K562 (cell line): ENCODE measurements around the gene KRTAP5-1. TPM values are rescaled to one million over a fixed set of nuclear protein-coding genes. Genes with fewer than 3 reads are reported as not detected.

Experiments
- ATAC-seq: fragments of 200-7000 bp; cut with Tn5 transposase; 3 replicates; pipeline ENCODE4 v1.9.1; 2020; ENCODE audit warnings: moderate library complexity
- BruUV-seq: library from RNA; stranded (reverse); fragments of 400-500 nt; replicated peaks from 2 replicates; lab custom pipeline; 2021; lab: Mats Ljungman, UMichigan
- CTCF ChIA-PET: fragments of 300-600 bp; formaldehyde crosslinking; extraction: SDS; loops from one replicate; lab custom pipeline; 2021; ENCODE audit warnings: low intra/inter-chr PET ratio; lab: Yijun Ruan, JAX
- POLR2A ChIA-PET: fragments of 300-600, 350-650 bp; sonication (Branson Sonifier 250); formaldehyde crosslinking; extraction: SDS; loops from one replicate; lab custom pipeline; 2021; ENCODE audit warnings: antibody characterized with exemption, inconsistent platforms; lab: Yijun Ruan, JAX
- DNase-seq, 4 experiments: peaks; one replicate each; pipeline versions ENCODE4 v3.0.0 to v3.0.0-alpha.2; 2011 to 2018; ENCODE audit warnings: low spot score in 3 of 4, mixed read lengths in 3 of 4; ENCODE audit errors: extremely low read depth in 1 of 4
- FAIRE-seq: peaks from 2 replicates; lab custom pipeline; 2011; peaks lifted over from hg19 to GRCh38; lab: Jason Lieb, UNC
- H2AFZ ChIP-seq: 2 replicates; pipeline ENCODE4 v1.6.0; 2011; ENCODE audit warnings: low read depth, low read length, control low read depth, inconsistent platforms
- H3K27ac ChIP-seq: fragments of 200-600 bp; 3 replicates; pipeline ENCODE4 v1.8.0; 2011; ENCODE audit warnings: low read depth, mild to moderate bottlenecking, control low read depth, inconsistent platforms, low read length, moderate library complexity, mixed read lengths; ENCODE audit errors: extremely low read depth
- H3K27me3 ChIP-seq, 2 experiments: fragments of 300-600 bp in 1 of 2; 2 replicates in 1 of 2; 3 replicates in 1 of 2; pipeline versions ENCODE4 v1.6.0 to v1.8.0; 2011; ENCODE audit warnings: inconsistent platforms in 2 of 2, low read length in 2 of 2, mild to moderate bottlenecking in 1 of 2, mixed read lengths in 1 of 2, moderate library complexity in 1 of 2; ENCODE audit not compliant: control insufficient read depth in 2 of 2, insufficient read depth in 2 of 2
- H3K36me3 ChIP-seq: fragments of 300-600 bp; 3 replicates; pipeline ENCODE4 v1.8.0; 2011; ENCODE audit warnings: mild to moderate bottlenecking, low read length, inconsistent platforms; ENCODE audit not compliant: control insufficient read depth, insufficient read depth
- H3K4me1 ChIP-seq, 2 experiments: fragments of 200-600 bp in 1 of 2; replicated peaks in 1 of 2; 2 replicates in 1 of 2; 3 replicates in 1 of 2; pipeline versions ENCODE4 v1.5.1 to v1.8.0; 2011; ENCODE audit warnings: inconsistent platforms in 2 of 2, low read length in 2 of 2, mild to moderate bottlenecking in 1 of 2, mixed read lengths in 1 of 2, moderate library complexity in 1 of 2; ENCODE audit not compliant: control insufficient read depth in 2 of 2, insufficient read depth in 2 of 2
- H3K4me2 ChIP-seq: 2 replicates; pipeline ENCODE4 v1.6.1; 2011; ENCODE audit warnings: low read length, control low read depth, inconsistent platforms, mixed read lengths; ENCODE audit not compliant: insufficient read depth
- H3K4me3 ChIP-seq: fragments of 200-600 bp; sonication (generic), shearing (Covaris generic); 2 replicates; pipeline ENCODE4 v1.5.1; 2016; ENCODE audit warnings: control low read depth, inconsistent platforms
- H3K79me2 ChIP-seq: fragments of 200-600 bp; 3 replicates; pipeline ENCODE4 v1.8.0; 2011; ENCODE audit warnings: low read length, inconsistent platforms; ENCODE audit not compliant: control insufficient read depth, insufficient read depth
- H3K9ac ChIP-seq, 2 experiments: 2 replicates each; pipeline versions ENCODE4 v1.6.0 to v1.6.1; 2011; ENCODE audit warnings: low read depth in 2 of 2, low read length in 2 of 2, control low read depth in 1 of 2, inconsistent platforms in 1 of 2, mild to moderate bottlenecking in 1 of 2, mixed read lengths in 1 of 2; ENCODE audit not compliant: insufficient read depth in 1 of 2
- H3K9me1 ChIP-seq: one replicate; pipeline ENCODE4 v1.6.0; 2011; ENCODE audit warnings: inconsistent platforms, mild to moderate bottlenecking, low read length, moderate library complexity; ENCODE audit not compliant: control insufficient read depth, insufficient read depth
- H3K9me3 ChIP-seq: replicated peaks from 2 replicates; pipeline ENCODE4 v1.5.1; 2011; ENCODE audit warnings: low read depth, low read length, inconsistent platforms; ENCODE audit not compliant: control insufficient read depth, insufficient read depth
- H4K20me1 ChIP-seq: replicated peaks from 2 replicates; pipeline ENCODE4 v1.6.1; 2011; ENCODE audit warnings: low read length, inconsistent platforms, mixed read lengths; ENCODE audit not compliant: control insufficient read depth, insufficient read depth
- ATF2 ChIP-seq: sonication (generic); formaldehyde crosslinking; IDR thresholded peaks from 2 replicates; pipeline ENCODE4 v1.8.1; 2022; ENCODE audit warnings: missing genetic modification reagents
- JUNB ChIP-seq: fragments of 450-650 bp; formaldehyde crosslinking; conservative IDR thresholded peaks from 2 replicates; pipeline ENCODE4 v1.4.0; 2020; ENCODE audit warnings: mild to moderate bottlenecking
- L3MBTL2 ChIP-seq: fragments of 450-650 bp; IDR thresholded peaks from 2 replicates; pipeline ENCODE4 v1.6.1; 2016; ENCODE audit warnings: mild to moderate bottlenecking, moderate library complexity
- MBD1 ChIP-seq: fragments of 250-450 bp; sonication (Bioruptor Pico); IDR thresholded peaks from 2 replicates; pipeline ENCODE4 v1.8.0; 2022; ENCODE audit warnings: inconsistent platforms
- SIX5 ChIP-seq, 2 experiments: IDR thresholded peaks; 2 replicates each; pipeline ENCODE4 v1.6.1; 2011; ENCODE audit warnings: low read length in 2 of 2, borderline replicate concordance in 1 of 2, low read depth in 1 of 2, mild to moderate bottlenecking in 1 of 2, moderate library complexity in 1 of 2; ENCODE audit not compliant: insufficient read depth in 1 of 2
- ZNF124 ChIP-seq: sonication (generic); formaldehyde crosslinking; IDR thresholded peaks from 2 replicates; pipeline ENCODE4 v1.8.1; 2022; ENCODE audit warnings: missing genetic modification reagents
- ZNF253 ChIP-seq: fragments of 250-450 bp; sonication (Bioruptor Pico); conservative IDR thresholded peaks from 2 replicates; pipeline ENCODE4 v1.6.1; 2021; ENCODE audit warnings: mild to moderate bottlenecking
- WGBS: fragments of 100-300 bp; shearing (Covaris generic); methylation state at CpG from one replicate; pipeline ENCODE4 v1.1.6; 2016; ENCODE audit warnings: low coverage, mixed read lengths; ENCODE audit not compliant: insufficient coverage; ENCODE audit errors: missing lambda C conversion rate; 5-methylcytosine and 5-hydroxymethylcytosine counted together
- in situ Hi-C: fragments of 300-500 bp; cut with MboI; formaldehyde crosslinking; loops from 4 replicates; pipeline ENCODE4 v1.15.0; 2018; ENCODE audit warnings: inconsistent platforms, mixed read lengths
- intact Hi-C: fragments of 100-400 bp; cut with micrococcal nuclease; formaldehyde crosslinking; loops from 2 replicates; pipeline ENCODE4 v1.14.2; 2022
- polyA plus RNA-seq, 8 experiments: library from polyadenylated mRNA; depleted of rRNA in 4 of 8; stranded (reverse) in 5 of 8; unstranded in 3 of 8; fragments of >200 nt; fragmentation: Nextera tagmentation in 2 of 8; fragmentation: Illumina TruSeq in 1 of 8; extraction: Ambion mirVana in 2 of 8; extraction: Trizol in 1 of 8; gene quantifications; 2 replicates each; pipeline versions ENCODE4 v1.2.1 to v1.2.3, GENCODE V29; 2011 to 2014; ENCODE audit warnings: inconsistent platforms in 1 of 8, missing spikeins in 1 of 8
- total RNA-seq, 7 experiments: library from RNA; depleted of rRNA in 6 of 7; stranded (reverse); fragments of >200 nt in 6 of 7; fragmentation: Illumina TruSeq in 2 of 7; extraction: Trizol in 2 of 7; gene quantifications; 2 replicates each; pipeline versions ENCODE4 v1.2.1 to v1.2.3, GENCODE V29; 2011 to 2021; ENCODE audit warnings: low replicate concordance in 1 of 7

Gene KRTAP5-1
- total and polyA plus RNA-seq, 9 of the 15 experiments (the other 6 are each of a cell fraction or from before 2014, with no cell fraction given): not detected

GRCh38 chr11:1565904-1566247 lies 19.2 kb downstream of the KRTAP5-1 start:
- Histone ChIP-seq H3K4me3 (no peak overlapping the region), H4K20me1 (peaks cover 64% of the 10 kb centered on the region), H3K9me1 (peaks cover 3% of the 10 kb centered on the region), H3K27me3 (peaks cover 0 to 33% of the 10 kb centered on the region in 2 experiments; a peak in 2 of 5 replicates), H3K36me3 (no peaks in the 10 kb centered on the region), H3K9ac (no peak overlapping the region), H3K4me1 (peaks cover 0 to 46% of the 10 kb centered on the region in 2 experiments; a peak in 3 of 5 replicates), H3K27ac (no peak overlapping the region), H3K79me2 (no peaks in the 10 kb centered on the region), H3K4me2 (no peak overlapping the region), H3K9me3 (no peaks in the 10 kb centered on the region), H2AFZ (no peak overlapping the region)
- ATAC-seq: no peak
- ChIA-PET CTCF (no interaction called here), POLR2A (interaction anchor here (0.6 to 1.3 kb wide), 3 partner anchors 9 to 253 kb away, joined by 3 to 5 read pairs (median 4); no protein-coding TSS in a partner anchor)
- FAIRE-seq: no peak
- no peak for DNase-seq
- BruUV-seq: no TSS peak
- intact Hi-C loops: no loop called here
- 11% methylated on average over 3 of the region's 5 CpGs for WGBS
- in situ Hi-C loops: no loop called here
- TF ChIP-seq ZNF253 (CRISPR knock-in tag) (no peak), ZNF124 (no peak), ATF2 (CRISPR knock-in tag) (no peak), MBD1 (CRISPR knock-in tag) (no peak), JUNB (CRISPR knock-in tag) (no peak), SIX5 (IDR thresholded peaks at IDR 0.05; ENCODE audit: borderline replicate concordance in 1 of 2, insufficient read depth in 1 of 2, low read depth in 1 of 2, low read length in 2 of 2) (no peak), L3MBTL2 (no peak)
